Pancreas (tissue), 10 donors: ENCODE data around the gene RBM6. TPM values are rescaled to one million over a fixed set of nuclear protein-coding genes. Genes with fewer than 3 reads are reported as not detected.
"Not testable (repeated sequence)": the region's sequence is repeated elsewhere in the genome, so short reads cannot be mapped to it uniquely, and the experiment has no call there.

Experiments used
- ATAC-seq, 4 donors: fragments of 200-7000 bp; cut with Tn5 transposase; one replicate each; pipeline versions ENCODE4 v1.8.0 to v1.9.1; 2020; ENCODE audit warnings: mild to moderate bottlenecking in 4 of 4, moderate library complexity in 4 of 4
- DNase-seq, 6 donors: peaks; one replicate each; pipeline ENCODE4 v3.0.0-alpha.2; 2020
- FAIRE-seq: peaks from 2 replicates; lab custom pipeline; 2012; peaks lifted over from hg19 to GRCh38; lab: Jason Lieb, UNC
- H3K27ac ChIP-seq, 4 donors: fragments of 200-600 bp; sonication (generic); 1 replicate in 3 of 4; 2 replicates in 1 of 4; pipeline versions ENCODE4 v1.5.0 to v1.8.0; 2020
- H3K27me3 ChIP-seq, 4 donors: fragments of 200-600 bp; one replicate each; pipeline ENCODE4 v1.8.0; 2021
- H3K36me3 ChIP-seq, 3 donors: fragments of 200-600 bp; sonication (generic) in 1 of 3; one replicate each; pipeline versions ENCODE4 v1.5.0 to v1.8.0; 2020 to 2021
- H3K4me1 ChIP-seq, 3 donors: fragments of 200-600 bp; one replicate each; pipeline ENCODE4 v1.8.0; 2021
- H3K4me3 ChIP-seq, 4 donors: fragments of 200-600 bp; sonication (generic) in 2 of 4; one replicate each; pipeline versions ENCODE4 v1.5.0 to v1.8.0; 2020 to 2021
- H3K9me3 ChIP-seq, 4 donors: fragments of 200-600 bp; one replicate each; pipeline ENCODE4 v1.8.0; 2021
- WGBS, 2 donors: extraction: QIAGEN DNeasy Blood & Tissue Kit; methylation state at CpG; one replicate each; pipeline ENCODE4 v1.1.7; 2013; 5-methylcytosine and 5-hydroxymethylcytosine counted together
- intact Hi-C, 3 donors: fragments of 100-400 bp; cut with DNase I; formaldehyde crosslinking; loops; one replicate each; pipeline versions ENCODE4 v1.11.1 to v1.14.2; 2022
- polyA plus RNA-seq, 2 donors: library from polyadenylated mRNA; stranded (reverse); fragments of 200-250 nt; gene quantifications; one replicate each; pipeline ENCODE4 v1.2.3, GENCODE V29; 2013
- total RNA-seq, 6 donors: library from RNA; stranded (reverse); fragmentation: NEBNext Ultra II Directional in 4 of 6; extraction: Animal tissue kit (Norgen Biotek cat#: 25700) in 4 of 6; gene quantifications; one replicate each; pipeline versions ENCODE4 v1.2.1 to v1.2.4, GENCODE V29; 2021 to 2023
- TF ChIP-seq, protein P1 (sequence below), 4 donors: fragments of 200-600 bp; sonication (generic) in 3 of 4; IDR thresholded peaks; one replicate each; pipeline versions ENCODE4 v1.5.0 to v1.8.0; 2021; ENCODE audit warnings: antibody characterized with exemption in 4 of 4
- donor health status: healthy with polysubstance abuse.
- donor health status: DM: no; HTN: no; CAD: no; lungs with moderate emphysema.
- donor health status: DM: no; HTN: no; CAD: no.
- donor health status: control.
- donor health status: control.
- donor health status: Bipolar disorder and iron deficiency.
- donor health status: DM: yes; HTN: yes; CAD: no.
- donor health status: DM: no; HTN: no; CAD: no.
- donor health status: DM: no; HTN: no; CAD: no.
- donor health status: DM: yes; HTN: yes; CAD: no.

Gene RBM6
- total and polyA plus RNA-seq, 8 donors = 24.9 to 249 (median 43.9) TPM

DNA sequence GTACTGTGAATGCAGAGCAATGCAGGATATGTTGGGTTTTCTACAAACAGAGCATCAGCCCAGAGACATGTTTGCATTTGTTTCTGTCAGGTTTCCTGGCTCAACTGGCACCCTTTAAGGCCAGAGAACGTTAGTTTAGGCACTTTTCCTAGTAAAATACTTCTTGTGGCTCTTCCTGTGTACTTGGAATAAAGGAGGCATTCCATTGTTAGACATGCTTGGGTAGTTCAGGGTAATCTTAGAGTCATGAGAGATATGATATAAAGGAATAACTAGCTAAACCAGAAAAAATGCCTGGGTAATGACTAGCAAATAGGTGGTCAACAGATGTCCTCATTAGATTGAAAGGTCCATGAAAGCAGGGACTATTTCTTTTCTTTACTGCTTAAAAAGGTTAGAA lies 88.4 kb downstream of the RBM6 start:
- no peak overlapping the region for H3K4me3 ChIP-seq
- no peak overlapping the region for H3K27ac ChIP-seq
- WGBS, 2 donors = 31 to 43% methylated on average over 1 of the region's 1 CpG
- TF ChIP-seq, protein P1, sequence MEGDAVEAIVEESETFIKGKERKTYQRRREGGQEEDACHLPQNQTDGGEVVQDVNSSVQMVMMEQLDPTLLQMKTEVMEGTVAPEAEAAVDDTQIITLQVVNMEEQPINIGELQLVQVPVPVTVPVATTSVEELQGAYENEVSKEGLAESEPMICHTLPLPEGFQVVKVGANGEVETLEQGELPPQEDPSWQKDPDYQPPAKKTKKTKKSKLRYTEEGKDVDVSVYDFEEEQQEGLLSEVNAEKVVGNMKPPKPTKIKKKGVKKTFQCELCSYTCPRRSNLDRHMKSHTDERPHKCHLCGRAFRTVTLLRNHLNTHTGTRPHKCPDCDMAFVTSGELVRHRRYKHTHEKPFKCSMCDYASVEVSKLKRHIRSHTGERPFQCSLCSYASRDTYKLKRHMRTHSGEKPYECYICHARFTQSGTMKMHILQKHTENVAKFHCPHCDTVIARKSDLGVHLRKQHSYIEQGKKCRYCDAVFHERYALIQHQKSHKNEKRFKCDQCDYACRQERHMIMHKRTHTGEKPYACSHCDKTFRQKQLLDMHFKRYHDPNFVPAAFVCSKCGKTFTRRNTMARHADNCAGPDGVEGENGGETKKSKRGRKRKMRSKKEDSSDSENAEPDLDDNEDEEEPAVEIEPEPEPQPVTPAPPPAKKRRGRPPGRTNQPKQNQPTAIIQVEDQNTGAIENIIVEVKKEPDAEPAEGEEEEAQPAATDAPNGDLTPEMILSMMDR (IDR thresholded peaks at IDR 0.05) = no peak
- intact Hi-C loops = no loop called here
- no peaks in the 10 kb centered on the region for H3K9me3 ChIP-seq
- H3K4me1 ChIP-seq = no peaks in the 10 kb centered on the region
- ATAC-seq (no peak), DNase-seq (no peak), FAIRE-seq (no peak)
- H3K36me3 ChIP-seq = no peaks in the 10 kb centered on the region
- H3K27me3 ChIP-seq = no peaks in the 10 kb centered on the region

GRCh38 chr3:50031201-50031600 lies 91.3 kb downstream of the RBM6 start:
- ATAC-seq, H3K9me3 ChIP-seq, H3K4me3 ChIP-seq, H3K27me3 ChIP-seq, H3K27ac ChIP-seq, H3K4me1 ChIP-seq, intact Hi-C loops, FAIRE-seq, H3K36me3 ChIP-seq, DNase-seq: not testable (repeated sequence)
- 96 to 98% methylated on average over 4 of the region's 5 CpGs for WGBS, 2 donors

DNA sequence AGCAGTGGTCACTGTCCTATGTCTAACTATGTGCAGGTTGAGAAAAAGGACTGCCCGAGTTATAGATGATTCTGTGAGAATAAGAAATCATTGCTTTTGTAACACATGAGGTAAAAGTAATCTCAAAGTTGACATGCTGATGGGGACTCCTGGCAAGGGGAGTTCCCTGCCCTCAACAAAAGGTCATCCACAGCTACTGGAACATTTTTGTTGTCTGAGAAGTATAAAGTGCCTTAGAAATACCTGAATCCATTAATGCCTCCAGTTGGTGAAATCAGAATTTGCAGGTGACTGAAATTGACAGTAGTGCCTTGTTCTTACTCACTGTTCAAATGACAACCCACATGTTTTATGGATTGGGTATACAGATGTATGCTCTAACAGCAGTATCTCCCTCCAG lies 105.0 kb downstream of the RBM6 start:
- ATAC-seq (no peak), FAIRE-seq (no peak), DNase-seq (no peak)
- H3K36me3 ChIP-seq = peaks cover 0 to 8% (median 0%) of the 10 kb centered on the region in 3 donors
- intact Hi-C loops = no loop called here
- peaks cover 0 to under 1% (median 0%) of the 10 kb centered on the region in 3 donors for H3K4me1 ChIP-seq
- TF ChIP-seq, protein P1 (IDR thresholded peaks at IDR 0.05) = no peak
- WGBS, 2 donors = 90 to 97% methylated on average over 1 of the region's 1 CpG
- no peak overlapping the region for H3K4me3 ChIP-seq
- no peaks in the 10 kb centered on the region for H3K27me3 ChIP-seq
- H3K9me3 ChIP-seq = no peaks in the 10 kb centered on the region
- H3K27ac ChIP-seq = no peak overlapping the region

- Histone ChIP-seq H3K36me3 (peaks cover 0 to 17% (median 0%) of the 10 kb centered on the region in 3 donors), H3K27me3 (no peaks in the 10 kb centered on the region), H3K4me3 (no peak overlapping the region), H3K4me1 (peaks cover 0 to 6% (median 0%) of the 10 kb centered on the region in 3 donors), H3K9me3 (no peaks in the 10 kb centered on the region), H3K27ac (no peak overlapping the region)
- ATAC-seq (no peak), FAIRE-seq (no peak), DNase-seq (no peak)
- 87 to 90% methylated on average over 4 of the region's 4 CpGs for WGBS, 2 donors
- TF ChIP-seq, protein P1 (IDR thresholded peaks at IDR 0.05) = no peak
- intact Hi-C loops = no loop called here
These were observed 107.5 kb downstream of the RBM6 start for GRCh38 chr3:50047426-50047825.

DNA sequence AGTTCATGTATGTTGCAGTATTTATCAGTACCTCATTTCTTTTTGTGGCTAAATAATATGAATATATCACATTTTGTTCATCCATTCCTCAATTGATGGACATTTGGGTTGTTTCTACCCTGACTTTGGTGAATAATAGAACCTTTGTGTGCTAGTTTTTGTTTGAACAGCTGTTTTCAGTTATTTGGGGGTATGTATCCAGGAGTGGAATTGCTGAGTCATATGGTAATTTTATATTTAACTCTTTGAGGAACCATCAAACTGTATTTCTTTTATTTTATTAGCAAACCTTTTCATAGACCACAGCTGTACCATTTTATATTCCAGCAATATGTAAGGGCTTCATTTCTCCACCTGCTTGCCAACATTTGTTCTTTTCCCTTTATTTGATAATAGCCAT lies 110.4 kb downstream of the RBM6 start:
- Histone ChIP-seq H3K27ac (no peak overlapping the region), H3K36me3 (peaks cover 0 to 27% (median 0%) of the 10 kb centered on the region in 3 donors), H3K9me3 (no peaks in the 10 kb centered on the region), H3K4me1 (peaks cover 0 to 6% (median 0%) of the 10 kb centered on the region in 3 donors), H3K4me3 (no peak overlapping the region), H3K27me3 (no peaks in the 10 kb centered on the region)
- no peak for DNase-seq
- intact Hi-C loops = no loop called here
- FAIRE-seq = no peak
- TF ChIP-seq, protein P1 (IDR thresholded peaks at IDR 0.05) = no peak
- ATAC-seq = peak in 1 of 4 donors; percentile 30
